ENCODE data around the gene BICDL1. TPM values are rescaled to one million over a fixed set of nuclear protein-coding genes. Genes with fewer than 3 reads are reported as not detected.

BICDL1 gene
- total and polyA plus RNA-seq, 10 of the 15 experiments (the other 5 are each of a cell fraction or from before 2014, with no cell fraction given): 0.72 to 12.3 (median 4.2) TPM

- 82% methylated on average over 18 of the region's 18 CpGs for WGBS (ENCODE audit: insufficient coverage, insufficient replicate concordance, low lambda C conversion rate, missing lambda C conversion rate)
- FAIRE-seq: no peak
- intact Hi-C loops (cut with micrococcal nuclease; ENCODE audit: unreplicated experiment): no loop called here
- H3K27me3 ChIP-seq (replicated peaks in 1 of 2; ENCODE audit: control insufficient read depth in 2 of 2, insufficient read depth in 2 of 2, low read length in 1 of 2): no peaks in the 10 kb centered on the region
- no peaks in the 10 kb centered on the region for H4K20me1 ChIP-seq (ENCODE audit: control insufficient read depth, insufficient read depth)
- H3K79me2 ChIP-seq (ENCODE audit: control insufficient read depth, insufficient read depth, low read length): no peaks in the 10 kb centered on the region
- peaks cover 0 to 2% of the 10 kb centered on the region in 2 experiments; a peak in 2 of 4 replicates for H3K36me3 ChIP-seq (ENCODE audit: control insufficient read depth in 2 of 2, insufficient read depth in 2 of 2, low read length in 1 of 2)
- H3K9ac ChIP-seq (ENCODE audit: control insufficient read depth, insufficient read depth, low read length): no peak overlapping the region
- no TSS peak for BruUV-seq (replicated peaks)
- ChIA-PET SMC1A (ENCODE audit: uncharacterized antibody, unreplicated experiment) (interaction anchor here (0.6 kb wide), 1 partner anchor 35 kb away, joined by 3 read pairs; no protein-coding TSS in a partner anchor), POLR2A (no interaction called here), CTCF (no interaction called here), RAD21 (ENCODE audit: unreplicated experiment) (no interaction called here)
- in situ Hi-C loops (cut with MboI): no loop called here
- TF ChIP-seq BCL11A (IDR thresholded peaks at IDR 0.05; ENCODE audit: low read depth, low read length) (no peak), TBL1XR1 (IDR thresholded peaks at IDR 0.05; ENCODE audit: low read depth, low read length) (no peak), CREB1 (IDR thresholded peaks at IDR 0.05; ENCODE audit: low read depth) (no peak), SMC3 (IDR thresholded peaks at IDR 0.05; ENCODE audit: borderline replicate concordance, low read length) (no peak), PAX5 (IDR thresholded peaks at IDR 0.05; ENCODE audit: borderline replicate concordance, low read depth, low read length) (no peak), PAX8 (IDR thresholded peaks at IDR 0.05) (no peak), ZNF274 (IDR thresholded peaks at IDR 0.05; ENCODE audit: insufficient read depth, insufficient read length) (no peak), ZSCAN29 (IDR thresholded peaks at IDR 0.05) (no peak), RFX5 (IDR thresholded peaks at IDR 0.05; ENCODE audit: low read depth, low read length) (no peak), HDAC6 (IDR thresholded peaks at IDR 0.05; ENCODE audit: unreplicated experiment) (no peak), BACH1 (IDR thresholded peaks at IDR 0.05; ENCODE audit: borderline replicate concordance) (no peak), NFXL1 (IDR thresholded peaks at IDR 0.05; ENCODE audit: borderline replicate concordance) (no peak)
- TF ChIP-seq, protein P1, sequence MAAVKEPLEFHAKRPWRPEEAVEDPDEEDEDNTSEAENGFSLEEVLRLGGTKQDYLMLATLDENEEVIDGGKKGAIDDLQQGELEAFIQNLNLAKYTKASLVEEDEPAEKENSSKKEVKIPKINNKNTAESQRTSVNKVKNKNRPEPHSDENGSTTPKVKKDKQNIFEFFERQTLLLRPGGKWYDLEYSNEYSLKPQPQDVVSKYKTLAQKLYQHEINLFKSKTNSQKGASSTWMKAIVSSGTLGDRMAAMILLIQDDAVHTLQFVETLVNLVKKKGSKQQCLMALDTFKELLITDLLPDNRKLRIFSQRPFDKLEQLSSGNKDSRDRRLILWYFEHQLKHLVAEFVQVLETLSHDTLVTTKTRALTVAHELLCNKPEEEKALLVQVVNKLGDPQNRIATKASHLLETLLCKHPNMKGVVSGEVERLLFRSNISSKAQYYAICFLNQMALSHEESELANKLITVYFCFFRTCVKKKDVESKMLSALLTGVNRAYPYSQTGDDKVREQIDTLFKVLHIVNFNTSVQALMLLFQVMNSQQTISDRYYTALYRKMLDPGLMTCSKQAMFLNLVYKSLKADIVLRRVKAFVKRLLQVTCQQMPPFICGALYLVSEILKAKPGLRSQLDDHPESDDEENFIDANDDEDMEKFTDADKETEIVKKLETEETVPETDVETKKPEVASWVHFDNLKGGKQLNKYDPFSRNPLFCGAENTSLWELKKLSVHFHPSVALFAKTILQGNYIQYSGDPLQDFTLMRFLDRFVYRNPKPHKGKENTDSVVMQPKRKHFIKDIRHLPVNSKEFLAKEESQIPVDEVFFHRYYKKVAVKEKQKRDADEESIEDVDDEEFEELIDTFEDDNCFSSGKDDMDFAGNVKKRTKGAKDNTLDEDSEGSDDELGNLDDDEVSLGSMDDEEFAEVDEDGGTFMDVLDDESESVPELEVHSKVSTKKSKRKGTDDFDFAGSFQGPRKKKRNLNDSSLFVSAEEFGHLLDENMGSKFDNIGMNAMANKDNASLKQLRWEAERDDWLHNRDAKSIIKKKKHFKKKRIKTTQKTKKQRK (IDR thresholded peaks at IDR 0.05; ENCODE audit: low read depth, low read length): no peak
- no peaks in the 10 kb centered on the region for H3K9me3 ChIP-seq (replicated peaks; ENCODE audit: control insufficient read depth, insufficient read depth, low read length)
- no peak overlapping the region for H3K4me2 ChIP-seq (ENCODE audit: control insufficient read depth, insufficient read depth)
- no peak for DNase-seq (ENCODE audit: low read depth, low spot score)
- ATAC-seq: no peak
- no peak overlapping the region for H2AFZ ChIP-seq (ENCODE audit: control insufficient read depth, low read depth, low read length)
- no peak overlapping the region for H3K27ac ChIP-seq (ENCODE audit: control insufficient read depth, insufficient read depth)
- no peak overlapping the region for H3K4me3 ChIP-seq
- H3K4me1 ChIP-seq (ENCODE audit: control insufficient read depth, insufficient read depth, low read length): no peaks in the 10 kb centered on the region
Observed at GRCh38 chr12:120072472-120073249, 83.6 kb downstream of the BICDL1 start.
